HG03064 (cell line): ENCODE results near the gene HOXA13.

Source experiments
- ATAC-seq: cut with Tn5 transposase; IDR thresholded peaks from one replicate; pipeline ENCODE4 v1.9.1; 2021; ENCODE audit warnings: low read depth; ENCODE audit not compliant: unreplicated experiment

Gene HOXA13

GRCh38 chr7:27237735-27238334, 37.9 kb upstream of the HOXA13 start:
- no peak for ATAC-seq

DNA sequence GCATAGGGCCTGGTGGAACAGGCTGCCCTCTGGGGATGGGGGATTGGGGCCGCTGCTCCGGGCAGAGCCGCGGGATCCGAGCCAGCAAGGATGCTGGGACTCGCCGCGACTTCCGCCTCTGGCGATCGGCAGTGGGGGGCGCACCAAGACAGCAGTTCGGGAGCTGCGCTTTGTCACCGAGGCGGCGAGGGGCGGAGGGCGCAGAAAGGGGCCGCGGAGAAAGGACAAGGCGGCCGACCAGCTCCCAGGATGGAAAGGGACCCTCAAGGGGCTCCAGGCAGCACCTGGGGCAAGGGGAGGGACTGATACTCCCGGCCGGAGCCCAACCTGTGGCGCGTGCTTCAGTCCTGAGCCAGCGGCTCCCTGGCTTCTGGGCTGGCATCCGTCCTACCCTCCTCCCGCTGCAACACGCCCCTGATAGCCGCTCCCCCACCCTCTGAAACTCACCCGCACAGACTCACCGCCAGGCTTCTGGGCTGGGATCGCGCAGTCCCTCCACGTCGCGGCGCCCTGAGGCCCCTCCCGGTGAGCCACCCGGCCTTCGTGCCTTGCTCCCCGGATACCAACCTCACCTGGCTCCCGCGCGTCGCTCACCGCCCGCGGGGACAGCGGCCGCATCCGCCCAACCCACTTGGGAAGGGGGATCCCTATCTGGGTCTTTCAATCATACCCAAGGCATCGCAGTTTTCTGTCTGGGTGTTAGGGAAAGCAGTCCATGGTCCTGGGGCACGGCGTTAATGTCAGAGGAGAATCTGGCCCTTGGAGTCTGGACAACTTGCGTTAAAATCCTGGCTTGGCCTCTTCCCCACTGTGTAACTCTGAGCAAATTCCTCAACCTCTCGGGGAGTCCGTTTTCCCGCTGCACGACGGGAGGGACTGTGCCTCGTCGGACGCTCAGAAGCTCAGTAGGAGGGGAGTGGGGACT, 35.8 kb upstream of the HOXA13 start:
- ATAC-seq: no peak

DNA sequence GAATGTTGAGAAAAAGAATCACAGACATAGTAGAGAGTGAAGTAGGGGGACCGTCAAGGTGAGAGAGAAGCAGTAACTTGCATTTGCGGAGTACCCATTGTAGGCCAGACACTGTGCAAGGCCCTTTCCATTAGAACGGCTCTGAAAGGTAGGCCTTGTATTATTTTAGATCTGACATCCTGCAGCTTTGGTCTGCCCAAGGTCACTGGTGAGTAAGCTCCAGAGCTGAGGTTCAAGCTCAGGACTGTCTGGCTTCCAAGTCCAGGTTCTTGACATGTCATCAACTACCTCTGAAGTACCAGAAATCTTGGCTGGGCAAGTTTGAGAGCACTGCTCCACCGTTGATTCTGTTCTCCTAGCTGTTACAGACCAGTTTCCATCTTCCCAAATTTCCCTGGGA, 29.6 kb upstream of the HOXA13 start:
- no peak for ATAC-seq

GRCh38 chr7:27224983-27225934, 25.4 kb upstream of the HOXA13 start:
- ATAC-seq: no peak

- ATAC-seq: no peak
These were observed 24.2 kb upstream of the HOXA13 start for GRCh38 chr7:27223941-27224575.

DNA sequence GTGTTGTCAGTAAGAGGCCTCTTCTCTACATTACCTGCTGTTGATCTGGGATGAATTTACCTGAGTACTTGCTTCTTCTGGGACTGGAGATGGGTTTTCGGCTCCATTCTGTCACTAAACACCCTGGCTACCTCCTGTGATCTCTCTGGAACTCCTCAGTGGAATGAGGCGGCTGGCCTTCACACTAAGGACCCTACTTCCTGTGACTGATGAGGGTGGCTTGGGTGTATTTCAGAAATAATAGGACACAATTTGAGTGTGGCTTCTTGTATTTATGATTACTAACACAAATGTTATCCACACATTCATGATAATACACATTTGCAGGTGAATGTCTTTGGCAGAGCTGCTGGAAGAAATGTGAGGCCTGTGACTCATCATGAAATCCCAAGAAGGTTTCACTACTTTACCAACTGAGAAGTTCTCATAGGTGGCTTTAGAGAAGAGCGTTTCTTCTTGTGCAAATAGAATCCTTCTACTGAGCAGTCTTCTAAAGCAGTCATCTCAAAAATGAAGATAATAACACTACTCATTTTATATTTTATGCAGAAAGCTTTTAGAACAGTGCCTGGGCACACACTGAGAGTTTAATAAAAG, 21.4 kb upstream of the HOXA13 start:
- ATAC-seq: no peak

GRCh38 chr7:27220440-27220955, 20.6 kb upstream of the HOXA13 start:
- no peak for ATAC-seq

DNA sequence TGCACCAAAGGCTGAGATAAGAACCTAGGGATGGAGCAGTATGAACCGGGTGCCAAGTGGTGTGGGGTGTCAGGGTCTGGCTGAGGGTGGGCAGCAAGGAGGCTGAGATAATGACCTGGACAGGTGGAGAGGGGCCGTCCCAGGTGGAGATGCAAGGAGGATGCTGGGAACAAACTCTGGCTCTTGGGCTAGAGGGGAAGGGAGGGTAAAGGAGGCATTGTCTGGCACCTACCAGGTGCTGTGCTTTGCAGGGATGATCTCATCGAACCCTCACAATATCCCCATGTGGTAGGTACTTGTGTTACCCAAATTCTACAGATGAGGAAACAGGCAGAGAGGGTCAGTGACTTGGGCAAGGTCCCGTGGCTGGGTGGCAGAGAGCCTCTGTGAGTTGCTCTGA, 19.9 kb upstream of the HOXA13 start:
- ATAC-seq: no peak

GRCh38 chr7:27217951-27218350, 18.1 kb upstream of the HOXA13 start:
- ATAC-seq: no peak

DNA sequence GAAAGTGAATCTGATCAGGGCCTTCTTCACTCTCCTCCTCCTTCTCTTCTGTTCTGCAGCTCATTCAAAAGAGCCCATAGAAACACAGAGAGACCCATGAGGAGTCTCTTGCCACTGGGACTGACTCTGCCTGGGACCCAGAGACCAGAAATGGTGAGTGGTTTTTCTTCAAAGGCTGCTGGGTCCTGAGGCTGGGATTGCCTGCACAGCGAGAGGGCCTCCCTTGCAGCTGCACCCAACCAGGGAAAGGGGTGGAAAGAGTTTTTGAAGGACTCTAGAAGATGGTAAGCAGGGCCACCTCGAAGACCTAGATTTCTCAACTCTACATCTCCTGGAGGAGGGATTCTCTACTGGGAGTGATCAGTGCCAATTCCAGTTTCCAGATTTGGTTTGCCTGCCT, 15.5 kb upstream of the HOXA13 start:
- no peak for ATAC-seq

- ATAC-seq: no peak
These were observed 14.5 kb upstream of the HOXA13 start for GRCh38 chr7:27214239-27214950.

DNA sequence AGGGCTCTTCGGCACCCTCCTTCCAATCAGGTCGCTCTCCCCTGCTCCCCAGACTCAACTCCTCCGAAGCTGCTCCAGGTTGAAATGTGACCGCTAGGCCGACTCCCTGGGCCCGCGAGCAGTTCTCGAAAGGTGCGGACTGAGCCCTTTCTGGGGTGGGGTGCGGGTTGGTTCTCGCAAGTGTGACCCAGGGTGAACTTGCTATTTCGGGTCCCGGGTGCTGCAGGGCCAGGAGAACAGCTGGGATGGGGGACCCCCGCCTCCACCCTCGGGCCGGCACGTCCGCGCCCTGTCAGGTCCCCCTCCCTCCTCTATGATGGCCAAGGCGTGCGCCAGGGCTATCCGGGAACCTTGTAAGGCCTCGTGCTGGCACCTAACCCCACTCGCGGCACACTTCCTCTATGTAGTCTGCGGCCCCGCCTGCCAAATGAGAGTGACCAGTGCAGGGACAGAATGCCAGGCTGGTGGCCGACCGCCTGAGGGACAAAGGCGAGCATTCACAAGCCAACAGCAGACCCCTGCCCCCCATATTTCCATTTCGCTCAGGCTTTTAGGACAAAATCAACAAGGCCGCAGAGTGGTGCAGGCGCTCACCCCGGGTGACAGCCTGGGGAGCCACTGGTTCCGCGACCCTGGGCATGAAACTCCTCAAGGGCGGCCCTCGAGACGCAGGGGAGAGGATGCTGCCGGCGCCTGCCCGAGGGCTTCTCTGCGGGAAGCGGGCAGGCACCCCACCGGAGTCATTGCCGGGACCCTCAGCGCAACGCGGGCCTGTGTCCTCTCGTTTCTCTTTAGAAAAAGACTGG, 13.7 kb upstream of the HOXA13 start:
- ATAC-seq: no peak

GRCh38 chr7:27212497-27213432, 12.9 kb upstream of the HOXA13 start:
- no peak for ATAC-seq

DNA sequence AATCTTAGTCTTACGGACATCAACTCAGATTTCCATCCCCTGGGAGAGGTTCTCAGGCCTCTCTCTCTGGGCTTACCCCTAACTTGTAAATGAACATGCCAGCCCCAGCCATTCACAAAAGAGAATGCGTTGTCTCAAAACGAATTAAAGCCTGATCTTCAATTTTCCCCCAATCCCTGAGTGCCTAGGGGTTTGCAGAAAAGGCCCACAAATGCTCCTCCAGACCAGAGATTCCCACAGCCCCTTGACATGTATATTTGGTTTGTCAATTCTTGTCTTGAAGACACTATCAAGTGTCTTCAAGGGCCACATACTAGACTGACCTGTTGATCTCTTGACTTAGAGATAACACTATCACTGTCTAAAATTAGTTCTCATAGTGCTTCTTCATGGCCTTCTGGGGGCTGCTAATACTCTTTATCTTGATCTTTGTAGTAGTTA, 11.9 kb upstream of the HOXA13 start:
- ATAC-seq: no peak

DNA sequence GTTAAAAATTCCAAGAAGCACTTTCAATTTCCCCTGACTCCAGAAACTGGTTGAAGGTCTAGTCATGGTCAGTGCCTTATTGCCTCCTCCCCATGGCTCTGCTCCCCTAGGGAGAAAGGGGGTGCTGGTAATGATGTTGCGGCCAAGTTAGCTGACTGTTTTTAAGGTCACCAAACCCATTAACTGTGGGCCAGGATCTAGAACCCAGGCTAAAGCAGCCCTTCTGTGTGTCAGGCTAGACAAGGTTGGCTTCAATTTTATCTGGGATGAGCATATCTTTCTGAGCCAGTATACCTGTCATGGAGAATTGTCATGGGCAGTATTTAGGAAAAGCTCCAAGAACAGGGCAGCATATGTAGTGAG, 11.2 kb upstream of the HOXA13 start:
- ATAC-seq: no peak

DNA sequence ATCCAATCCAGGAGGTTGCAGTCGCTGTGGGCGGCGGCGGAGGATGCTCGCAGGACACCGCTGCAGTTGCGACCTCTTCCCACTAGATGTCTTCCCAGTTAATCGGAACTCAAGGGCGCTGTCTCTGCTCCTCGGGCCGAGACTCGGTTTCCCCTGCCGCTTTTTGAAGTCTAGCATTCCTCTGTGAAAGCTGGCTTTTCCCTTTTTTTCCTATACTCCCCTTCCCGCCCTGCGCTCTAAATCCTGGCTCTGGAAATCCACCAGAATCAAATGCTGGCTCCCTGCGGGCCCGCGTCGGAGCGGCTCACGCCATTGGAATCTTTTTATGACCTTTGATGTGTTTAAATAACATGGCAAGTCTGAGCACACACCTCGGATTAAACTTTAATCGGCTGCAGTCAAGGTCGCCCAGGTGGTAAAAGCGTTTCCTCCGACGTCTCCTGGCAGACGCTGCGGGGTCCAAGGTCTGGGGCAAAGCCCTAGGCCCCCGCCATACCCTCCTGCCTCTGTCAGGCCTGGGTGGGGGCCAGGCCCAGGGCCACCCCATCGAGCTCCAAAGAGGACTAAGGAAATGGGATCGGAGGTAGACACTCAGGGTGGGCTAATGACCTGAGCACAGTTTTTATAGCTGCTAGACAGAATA, 10.7 kb upstream of the HOXA13 start:
- ATAC-seq: no peak

DNA sequence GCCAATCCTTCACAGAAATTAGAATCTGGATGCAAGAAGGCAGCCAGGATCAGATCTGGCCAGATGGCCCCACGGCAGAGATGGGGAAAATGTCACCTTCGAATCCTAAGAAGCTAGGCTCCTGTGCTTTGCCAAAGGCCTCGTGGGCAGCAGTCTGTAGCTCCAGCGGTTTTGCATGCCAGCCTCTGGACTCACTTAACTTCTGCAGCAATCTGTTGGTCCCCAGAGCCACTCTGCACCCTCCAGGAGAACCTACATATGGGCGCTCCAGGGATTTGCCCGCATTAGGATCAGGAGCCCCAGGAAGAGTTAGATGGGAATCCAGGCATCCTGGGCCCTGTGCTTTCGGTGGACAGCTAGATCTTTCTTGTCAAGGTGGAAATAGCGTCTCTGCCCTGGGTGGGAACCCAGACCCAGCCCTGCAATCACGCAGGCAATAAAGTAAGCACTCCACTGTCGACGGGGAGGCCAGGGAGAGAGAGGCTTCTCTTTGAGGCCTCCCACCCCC, 10.1 kb upstream of the HOXA13 start:
- ATAC-seq: no peak
